PC-9 (cell line): Measurements from ENCODE around the gene RGS9. TPM values are rescaled to one million over a fixed set of nuclear protein-coding genes. Genes with fewer than 3 reads are reported as not detected.

ENCODE experiments used
- BruUV-seq: library from RNA; stranded (reverse); fragments of 400-500 nt; replicated peaks from 2 replicates; lab custom pipeline; 2021; lab: Mats Ljungman, UMichigan
- CTCF ChIA-PET: fragments of 300-600 bp; sonication (Branson Sonifier 250); formaldehyde crosslinking; loops from one replicate; lab custom pipeline; 2022; ENCODE audit warnings: antibody characterized with exemption; lab: Charles Lee
- POLR2A ChIA-PET: fragments of 300-600 bp; sonication (Branson Sonifier 250); formaldehyde crosslinking; loops from one replicate; lab custom pipeline; 2022; ENCODE audit warnings: antibody characterized with exemption; ENCODE audit not compliant: unreplicated experiment; lab: Charles Lee
- DNase-seq, 2 experiments: peaks; one replicate each; pipeline versions ENCODE4 v3.0.0 to v3.0.0-alpha.2; 2015 to 2022; ENCODE audit warnings: mixed read lengths in 1 of 2
- H2AFZ ChIP-seq: fragments of 200-600 bp; sonication (generic); 2 replicates; pipeline ENCODE4 v1.8.1; 2017; ENCODE audit warnings: antibody characterized with exemption
- H3F3A ChIP-seq: fragments of 200-600 bp; sonication (generic); 2 replicates; pipeline ENCODE4 v1.8.1; 2017; ENCODE audit warnings: antibody characterized with exemption, mild to moderate bottlenecking, low read depth; ENCODE audit not compliant: insufficient read depth
- H3K27ac ChIP-seq: fragments of 200-600 bp; sonication (generic); 2 replicates; pipeline ENCODE4 v1.6.1; 2016; ENCODE audit warnings: mixed run types
- H3K27me3 ChIP-seq: fragments of 200-600 bp; sonication (generic); 2 replicates; pipeline ENCODE4 v1.6.1; 2016; ENCODE audit warnings: low read depth, mixed run types; ENCODE audit not compliant: insufficient read depth
- H3K36me3 ChIP-seq: fragments of 200-600 bp; sonication (generic); 2 replicates; pipeline ENCODE4 v1.6.1; 2016; ENCODE audit warnings: low read depth, mixed run types
- H3K4me1 ChIP-seq: fragments of 200-600 bp; sonication (generic); replicated peaks from 2 replicates; pipeline ENCODE4 v1.6.1; 2016; ENCODE audit warnings: mixed run types; ENCODE audit not compliant: insufficient read depth
- H3K4me2 ChIP-seq: fragments of 200-600 bp; sonication (generic); 2 replicates; pipeline ENCODE4 v1.6.1; 2017; ENCODE audit warnings: mixed run types
- H3K4me3 ChIP-seq: fragments of 200-600 bp; sonication (generic); 2 replicates; pipeline ENCODE4 v1.6.1; 2016; ENCODE audit warnings: mixed run types
- H3K79me2 ChIP-seq: fragments of 200-600 bp; sonication (generic); 2 replicates; pipeline ENCODE4 v1.6.1; 2017; ENCODE audit warnings: low read depth, mixed run types
- H3K9me2 ChIP-seq: fragments of 200-600 bp; sonication (generic); 2 replicates; pipeline ENCODE4 v1.8.1; 2017; ENCODE audit warnings: mild to moderate bottlenecking; ENCODE audit not compliant: insufficient read depth
- H3K9me3 ChIP-seq: fragments of 200-600 bp; sonication (generic); 2 replicates; pipeline ENCODE4 v1.8.1; 2016; ENCODE audit warnings: low read depth; ENCODE audit not compliant: insufficient read depth
- H4K20me1 ChIP-seq: fragments of 200-600 bp; sonication (generic); 2 replicates; pipeline ENCODE4 v1.8.1; 2017; ENCODE audit not compliant: insufficient read depth
- EZH2 ChIP-seq: fragments of 200-600 bp; sonication (generic); IDR thresholded peaks from 2 replicates; pipeline ENCODE4 v1.8.0; 2017; ENCODE audit warnings: antibody characterized with exemption, low read depth
- intact Hi-C: fragments of 100-400 bp; cut with micrococcal nuclease; formaldehyde crosslinking; loops from one replicate; pipeline ENCODE4 v1.10.0; 2022; ENCODE audit not compliant: unreplicated experiment
- total RNA-seq: library from RNA; stranded (reverse); gene quantifications from 2 replicates; pipeline ENCODE4 v1.2.3, GENCODE V29; 2021
- TF ChIP-seq, protein P1 (sequence below): fragments of 200-600 bp; sonication (generic); conservative IDR thresholded peaks from 2 replicates; pipeline ENCODE4 v1.6.1; 2017; ENCODE audit warnings: mixed run types, antibody characterized with exemption, mild to moderate bottlenecking, moderate library complexity

The RGS9 gene
- total RNA-seq, 1 experiment from 2014 or later = 6.1 TPM

GRCh38 chr17:65260626-65261025 is 123.5 kb downstream of the RGS9 start:
- no peaks in the 10 kb centered on the region for H3K9me3 ChIP-seq
- no peak for DNase-seq
- H3K79me2 ChIP-seq = no peaks in the 10 kb centered on the region
- no peaks in the 10 kb centered on the region for H3F3A ChIP-seq
- H3K36me3 ChIP-seq = no peaks in the 10 kb centered on the region
- no peaks in the 10 kb centered on the region for H3K4me1 ChIP-seq
- no TSS peak for BruUV-seq
- no peak overlapping the region for H3K27ac ChIP-seq
- CTCF ChIA-PET = no interaction called here
- TF ChIP-seq, protein P1, sequence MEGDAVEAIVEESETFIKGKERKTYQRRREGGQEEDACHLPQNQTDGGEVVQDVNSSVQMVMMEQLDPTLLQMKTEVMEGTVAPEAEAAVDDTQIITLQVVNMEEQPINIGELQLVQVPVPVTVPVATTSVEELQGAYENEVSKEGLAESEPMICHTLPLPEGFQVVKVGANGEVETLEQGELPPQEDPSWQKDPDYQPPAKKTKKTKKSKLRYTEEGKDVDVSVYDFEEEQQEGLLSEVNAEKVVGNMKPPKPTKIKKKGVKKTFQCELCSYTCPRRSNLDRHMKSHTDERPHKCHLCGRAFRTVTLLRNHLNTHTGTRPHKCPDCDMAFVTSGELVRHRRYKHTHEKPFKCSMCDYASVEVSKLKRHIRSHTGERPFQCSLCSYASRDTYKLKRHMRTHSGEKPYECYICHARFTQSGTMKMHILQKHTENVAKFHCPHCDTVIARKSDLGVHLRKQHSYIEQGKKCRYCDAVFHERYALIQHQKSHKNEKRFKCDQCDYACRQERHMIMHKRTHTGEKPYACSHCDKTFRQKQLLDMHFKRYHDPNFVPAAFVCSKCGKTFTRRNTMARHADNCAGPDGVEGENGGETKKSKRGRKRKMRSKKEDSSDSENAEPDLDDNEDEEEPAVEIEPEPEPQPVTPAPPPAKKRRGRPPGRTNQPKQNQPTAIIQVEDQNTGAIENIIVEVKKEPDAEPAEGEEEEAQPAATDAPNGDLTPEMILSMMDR = no peak
- no peak for TF ChIP-seq EZH2
- H2AFZ ChIP-seq = no peak overlapping the region
- H3K27me3 ChIP-seq = peaks cover 37% of the 10 kb centered on the region
- H4K20me1 ChIP-seq = no peaks in the 10 kb centered on the region
- H3K9me2 ChIP-seq = no peaks in the 10 kb centered on the region
- H3K4me3 ChIP-seq = no peak overlapping the region
- POLR2A ChIA-PET = interaction anchor here (0.6 kb wide), 1 partner anchor 9 kb away, joined by 3 read pairs; no protein-coding TSS in a partner anchor
- intact Hi-C loops = no loop called here
- H3K4me2 ChIP-seq = no peak overlapping the region

DNA sequence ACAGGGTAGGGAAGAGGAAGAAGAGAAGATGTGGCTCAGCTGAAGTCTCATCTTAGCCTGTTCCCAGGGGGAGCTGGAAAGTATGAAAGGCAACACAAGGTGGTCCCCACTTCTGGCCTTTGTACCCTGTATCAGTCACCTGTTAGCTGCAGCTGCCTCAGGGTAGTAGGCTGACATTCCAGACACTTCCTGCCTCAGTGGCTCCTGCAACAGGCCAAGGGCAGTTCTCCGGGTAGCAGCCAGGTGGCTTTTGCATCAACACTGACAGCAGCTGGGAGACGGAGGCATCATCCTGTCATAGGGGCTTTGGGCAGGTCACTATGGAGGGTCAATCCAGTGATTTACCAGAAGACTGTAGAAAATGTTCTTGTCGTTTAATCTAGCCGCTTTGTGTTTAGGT is 124.0 kb downstream of the RGS9 start:
- no TSS peak for BruUV-seq
- no peak overlapping the region for H3K4me3 ChIP-seq
- intact Hi-C loops = no loop called here
- H3K4me1 ChIP-seq = no peaks in the 10 kb centered on the region
- TF ChIP-seq, protein P1 = no peak
- no peak for TF ChIP-seq EZH2
- no peaks in the 10 kb centered on the region for H3K36me3 ChIP-seq
- H2AFZ ChIP-seq = no peak overlapping the region
- CTCF ChIA-PET = no interaction called here
- peaks cover 34% of the 10 kb centered on the region for H3K27me3 ChIP-seq
- no peaks in the 10 kb centered on the region for H4K20me1 ChIP-seq
- no peaks in the 10 kb centered on the region for H3K9me3 ChIP-seq
- H3K9me2 ChIP-seq = no peaks in the 10 kb centered on the region
- no peaks in the 10 kb centered on the region for H3K79me2 ChIP-seq
- DNase-seq = no peak
- POLR2A ChIA-PET = no interaction called here
- no peak overlapping the region for H3K4me2 ChIP-seq
- H3K27ac ChIP-seq = no peak overlapping the region
- no peaks in the 10 kb centered on the region for H3F3A ChIP-seq

- ChIA-PET CTCF (no interaction called here), POLR2A (no interaction called here)
- Histone ChIP-seq H3K4me1 (no peaks in the 10 kb centered on the region), H4K20me1 (no peaks in the 10 kb centered on the region), H2AFZ (no peak overlapping the region), H3K27ac (no peak overlapping the region), H3K9me2 (no peaks in the 10 kb centered on the region), H3K79me2 (no peaks in the 10 kb centered on the region), H3K36me3 (no peaks in the 10 kb centered on the region), H3K4me2 (no peak overlapping the region), H3F3A (no peaks in the 10 kb centered on the region), H3K27me3 (peaks cover 28% of the 10 kb centered on the region), H3K4me3 (no peak overlapping the region), H3K9me3 (no peaks in the 10 kb centered on the region)
- TF ChIP-seq EZH2 = no peak
- TF ChIP-seq, protein P1 = no peak
- no TSS peak for BruUV-seq
- intact Hi-C loops = no loop called here
- DNase-seq = no peak
Measured at GRCh38 chr17:65261682-65262636, 124.8 kb downstream of the RGS9 start.
